ENCODE data around the gene PSMC6.

The PSMC6 gene

DNA sequence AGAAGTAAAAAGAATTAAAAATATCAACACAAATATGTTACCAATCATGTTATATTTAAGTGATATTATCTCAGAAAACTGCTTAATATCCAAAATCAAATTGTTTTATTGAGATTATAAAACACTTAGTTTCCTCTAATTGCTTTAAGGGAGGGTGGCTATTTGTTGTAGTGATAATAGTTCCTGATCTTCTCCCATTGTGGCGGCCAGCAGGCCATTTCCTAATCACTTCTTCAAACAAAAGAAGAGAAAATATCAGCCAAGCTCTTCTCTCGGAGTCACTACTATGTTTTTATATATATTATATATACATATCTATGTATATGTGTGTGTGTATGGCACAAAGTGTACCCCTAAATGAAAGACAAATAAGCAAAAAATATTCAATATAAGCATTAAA, 43.1 kb upstream of the PSMC6 start:
- H3K4me3 ChIP-seq (ENCODE audit: low read length in 2 of 2), result no peak overlapping the region
- H3K4me1 ChIP-seq (ENCODE audit: control insufficient read depth in 2 of 2, insufficient read depth in 1 of 2, low read depth in 1 of 2, low read length in 2 of 2), result no peaks in the 10 kb centered on the region
- H2BK120ac ChIP-seq (ENCODE audit: low read depth, low read length), result no peak overlapping the region
- no peak overlapping the region for H3K14ac ChIP-seq (ENCODE audit: low read length)
- no peak overlapping the region for H4K8ac ChIP-seq (ENCODE audit: low read depth, low read length)
- H3K79me1 ChIP-seq (ENCODE audit: low read depth, low read length), result no peaks in the 10 kb centered on the region
- no CpG with 5 or more reads among the region's 2 CpGs for WGBS, 2 donors (ENCODE audit: extremely low coverage in 2 of 2, insufficient read length in 2 of 2, insufficient replicate concordance in 1 of 2)
- H3K27ac ChIP-seq (replicated peaks; ENCODE audit: low read length), result no peak overlapping the region
- no peak overlapping the region for H3K4ac ChIP-seq (ENCODE audit: low read length)
- peaks cover 2 to 24% of the 10 kb centered on the region in 2 donors for H3K36me3 ChIP-seq (replicated peaks in 1 of 2; ENCODE audit: control insufficient read depth in 2 of 2, insufficient read depth in 2 of 2, low read length in 2 of 2)
- H3K9ac ChIP-seq (ENCODE audit: low read depth, low read length, poor library complexity), result no peak overlapping the region
- H2AK5ac ChIP-seq (ENCODE audit: low read depth, low read length), result no peak overlapping the region
- H3K9me3 ChIP-seq (replicated peaks in 1 of 2; ENCODE audit: control insufficient read depth in 2 of 2, insufficient read depth in 1 of 2, low read depth in 1 of 2, low read length in 2 of 2), result no peaks in the 10 kb centered on the region
- DNase-seq (ENCODE audit: low spot score), result peak; percentile 4
- no peak overlapping the region for H3K18ac ChIP-seq (ENCODE audit: low read length)
- H4K91ac ChIP-seq (ENCODE audit: low read depth, low read length, poor library complexity), result no peak overlapping the region
- H3K23ac ChIP-seq (ENCODE audit: low read depth, low read length, poor library complexity), result no peak overlapping the region
- no peak overlapping the region for H2BK15ac ChIP-seq (ENCODE audit: low read length)
- H2BK12ac ChIP-seq (ENCODE audit: low read length), result no peak overlapping the region
- no peaks in the 10 kb centered on the region for H3K27me3 ChIP-seq (ENCODE audit: control insufficient read depth in 3 of 3, insufficient read depth in 3 of 3, low read depth in 1 of 3, low read length in 3 of 3)
- no peak overlapping the region for H2AFZ ChIP-seq (ENCODE audit: low read length)
- H3K4me2 ChIP-seq (ENCODE audit: insufficient read depth, low read length, poor library complexity, severe bottlenecking), result no peak overlapping the region
- H2BK5ac ChIP-seq (ENCODE audit: low read length), result no peak overlapping the region

- Histone ChIP-seq H2BK12ac (ENCODE audit: low read length) (no peak overlapping the region), H3K27ac (replicated peaks; ENCODE audit: low read length) (no peak overlapping the region), H3K23ac (ENCODE audit: low read depth, low read length, poor library complexity) (no peak overlapping the region), H3K4me1 (ENCODE audit: control insufficient read depth in 2 of 2, insufficient read depth in 1 of 2, low read depth in 1 of 2, low read length in 2 of 2) (no peaks in the 10 kb centered on the region), H3K27me3 (ENCODE audit: control insufficient read depth in 3 of 3, insufficient read depth in 3 of 3, low read depth in 1 of 3, low read length in 3 of 3) (no peaks in the 10 kb centered on the region), H3K36me3 (replicated peaks in 1 of 2; ENCODE audit: control insufficient read depth in 2 of 2, insufficient read depth in 2 of 2, low read length in 2 of 2) (peaks cover 2 to 66% of the 10 kb centered on the region in 2 donors), H3K9me3 (replicated peaks in 1 of 2; ENCODE audit: control insufficient read depth in 2 of 2, insufficient read depth in 1 of 2, low read depth in 1 of 2, low read length in 2 of 2) (no peaks in the 10 kb centered on the region), H2AK5ac (ENCODE audit: low read depth, low read length) (no peak overlapping the region), H4K91ac (ENCODE audit: low read depth, low read length, poor library complexity) (no peak overlapping the region), H3K9ac (ENCODE audit: low read depth, low read length, poor library complexity) (no peak overlapping the region), H2BK15ac (ENCODE audit: low read length) (no peak overlapping the region), H3K18ac (ENCODE audit: low read length) (no peak overlapping the region), H3K4ac (ENCODE audit: low read length) (no peak overlapping the region), H2BK120ac (ENCODE audit: low read depth, low read length) (no peak overlapping the region), H3K79me1 (ENCODE audit: low read depth, low read length) (peaks cover 2% of the 10 kb centered on the region), H2BK5ac (ENCODE audit: low read length) (no peak overlapping the region), H4K8ac (ENCODE audit: low read depth, low read length) (no peak overlapping the region), H3K4me2 (ENCODE audit: insufficient read depth, low read length, poor library complexity, severe bottlenecking) (no peak overlapping the region), H2AFZ (ENCODE audit: low read length) (no peak overlapping the region), H3K4me3 (ENCODE audit: low read length in 2 of 2) (no peak overlapping the region), H3K14ac (ENCODE audit: low read length) (no peak overlapping the region)
- no peak for DNase-seq (ENCODE audit: low spot score)
- no CpG with 5 or more reads among the region's 2 CpGs for WGBS, 2 donors (ENCODE audit: extremely low coverage in 2 of 2, insufficient read length in 2 of 2, insufficient replicate concordance in 1 of 2)
Measured at GRCh38 chr14:52678591-52678990, 28.4 kb upstream of the PSMC6 start.

- Histone ChIP-seq H3K4ac (ENCODE audit: low read length) (no peak overlapping the region), H2BK120ac (ENCODE audit: low read depth, low read length) (no peak overlapping the region), H2AFZ (ENCODE audit: low read length) (no peak overlapping the region), H2BK5ac (ENCODE audit: low read length) (no peak overlapping the region), H2AK5ac (ENCODE audit: low read depth, low read length) (no peak overlapping the region), H2BK12ac (ENCODE audit: low read length) (no peak overlapping the region), H3K4me1 (ENCODE audit: control insufficient read depth in 2 of 2, insufficient read depth in 1 of 2, low read depth in 1 of 2, low read length in 2 of 2) (no peaks in the 10 kb centered on the region), H4K8ac (ENCODE audit: low read depth, low read length) (peak overlapping the region; percentile 30), H3K18ac (ENCODE audit: low read length) (no peak overlapping the region), H3K23ac (ENCODE audit: low read depth, low read length, poor library complexity) (no peak overlapping the region), H3K79me1 (ENCODE audit: low read depth, low read length) (peaks cover 2% of the 10 kb centered on the region), H3K27ac (replicated peaks; ENCODE audit: low read length) (no peak overlapping the region), H3K36me3 (replicated peaks in 1 of 2; ENCODE audit: control insufficient read depth in 2 of 2, insufficient read depth in 2 of 2, low read length in 2 of 2) (peaks cover 0 to 22% of the 10 kb centered on the region in 2 donors), H3K4me2 (ENCODE audit: insufficient read depth, low read length, poor library complexity, severe bottlenecking) (no peak overlapping the region), H3K27me3 (ENCODE audit: control insufficient read depth in 3 of 3, insufficient read depth in 3 of 3, low read depth in 1 of 3, low read length in 3 of 3) (no peaks in the 10 kb centered on the region), H3K9ac (ENCODE audit: low read depth, low read length, poor library complexity) (no peak overlapping the region), H4K91ac (ENCODE audit: low read depth, low read length, poor library complexity) (no peak overlapping the region), H3K4me3 (ENCODE audit: low read length in 2 of 2) (no peak overlapping the region), H2BK15ac (ENCODE audit: low read length) (no peak overlapping the region), H3K9me3 (replicated peaks in 1 of 2; ENCODE audit: control insufficient read depth in 2 of 2, insufficient read depth in 1 of 2, low read depth in 1 of 2, low read length in 2 of 2) (no peaks in the 10 kb centered on the region), H3K14ac (ENCODE audit: low read length) (no peak overlapping the region)
- DNase-seq (ENCODE audit: low spot score), result no peak
- WGBS, 2 donors (ENCODE audit: extremely low coverage in 2 of 2, insufficient read length in 2 of 2, insufficient replicate concordance in 1 of 2), result no CpG with 5 or more reads among the region's 2 CpGs
Measured at GRCh38 chr14:52683985-52684520, 22.9 kb upstream of the PSMC6 start.

- Histone ChIP-seq H3K14ac (ENCODE audit: low read length) (no peak overlapping the region), H3K9me3 (replicated peaks in 1 of 2; ENCODE audit: control insufficient read depth in 2 of 2, insufficient read depth in 1 of 2, low read depth in 1 of 2, low read length in 2 of 2) (no peaks in the 10 kb centered on the region), H3K4me1 (ENCODE audit: control insufficient read depth in 2 of 2, insufficient read depth in 1 of 2, low read depth in 1 of 2, low read length in 2 of 2) (no peaks in the 10 kb centered on the region), H3K36me3 (replicated peaks in 1 of 2; ENCODE audit: control insufficient read depth in 2 of 2, insufficient read depth in 2 of 2, low read length in 2 of 2) (peaks cover 0 to 11% of the 10 kb centered on the region in 2 donors), H3K4me2 (ENCODE audit: insufficient read depth, low read length, poor library complexity, severe bottlenecking) (no peak overlapping the region), H3K9ac (ENCODE audit: low read depth, low read length, poor library complexity) (no peak overlapping the region), H4K91ac (ENCODE audit: low read depth, low read length, poor library complexity) (no peak overlapping the region), H2BK12ac (ENCODE audit: low read length) (no peak overlapping the region), H2AFZ (ENCODE audit: low read length) (no peak overlapping the region), H4K8ac (ENCODE audit: low read depth, low read length) (no peak overlapping the region), H3K27ac (replicated peaks; ENCODE audit: low read length) (no peak overlapping the region), H2AK5ac (ENCODE audit: low read depth, low read length) (no peak overlapping the region), H3K18ac (ENCODE audit: low read length) (no peak overlapping the region), H3K23ac (ENCODE audit: low read depth, low read length, poor library complexity) (no peak overlapping the region), H2BK15ac (ENCODE audit: low read length) (no peak overlapping the region), H3K4ac (ENCODE audit: low read length) (no peak overlapping the region), H3K4me3 (ENCODE audit: low read length in 2 of 2) (no peak overlapping the region), H2BK5ac (ENCODE audit: low read length) (no peak overlapping the region), H3K27me3 (ENCODE audit: control insufficient read depth in 3 of 3, insufficient read depth in 3 of 3, low read depth in 1 of 3, low read length in 3 of 3) (no peaks in the 10 kb centered on the region), H2BK120ac (ENCODE audit: low read depth, low read length) (no peak overlapping the region), H3K79me1 (ENCODE audit: low read depth, low read length) (peaks cover 2% of the 10 kb centered on the region)
- DNase-seq (ENCODE audit: low spot score), result no peak
- no CpG with 5 or more reads among the region's 1 CpG for WGBS, 2 donors (ENCODE audit: extremely low coverage in 2 of 2, insufficient read length in 2 of 2, insufficient replicate concordance in 1 of 2)
Measured at GRCh38 chr14:52686176-52686575, 20.8 kb upstream of the PSMC6 start.

Data from neuronal stem cell (in vitro differentiated cells).